ENCODE measurements around the gene CNTNAP2. TPM values are rescaled to one million over a fixed set of nuclear protein-coding genes. Genes with fewer than 3 reads are reported as not detected.

CNTNAP2 gene
- total RNA-seq, 1 donor from 2014 or later = 0.27 TPM

DNA sequence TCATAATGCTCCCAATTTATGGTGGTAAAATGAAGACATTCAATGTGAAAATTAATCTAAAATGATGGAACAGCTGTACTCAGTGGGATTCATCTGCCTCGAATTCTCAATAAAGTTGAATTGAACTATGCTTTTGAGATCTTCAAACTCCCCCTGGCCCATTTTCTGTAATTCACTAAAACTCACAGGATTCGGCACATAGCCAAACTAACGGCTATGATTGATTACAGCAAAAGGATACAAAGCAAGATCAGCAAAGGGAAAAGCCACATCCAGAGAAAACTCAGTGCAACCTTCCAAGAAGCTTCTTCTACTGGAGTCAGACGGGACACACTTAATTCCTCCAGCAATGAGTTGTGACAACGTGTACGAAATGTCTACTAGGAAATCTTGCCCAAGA lies 307.5 kb downstream of the CNTNAP2 start:
- Mint-ChIP-seq H3K4me3 (ENCODE audit: unreplicated experiment) (no peak overlapping the region), H3K27me3 (ENCODE audit: low read depth) (no peaks in the 10 kb centered on the region), H3K9me3 (ENCODE audit: low read depth) (peaks cover 7% of the 10 kb centered on the region), H3K27ac (ENCODE audit: unreplicated experiment) (no peak overlapping the region), H3K4me1 (ENCODE audit: low read depth) (no peaks in the 10 kb centered on the region), H3K36me3 (ENCODE audit: low read depth) (no peaks in the 10 kb centered on the region)
- TF ChIP-seq, protein P1, sequence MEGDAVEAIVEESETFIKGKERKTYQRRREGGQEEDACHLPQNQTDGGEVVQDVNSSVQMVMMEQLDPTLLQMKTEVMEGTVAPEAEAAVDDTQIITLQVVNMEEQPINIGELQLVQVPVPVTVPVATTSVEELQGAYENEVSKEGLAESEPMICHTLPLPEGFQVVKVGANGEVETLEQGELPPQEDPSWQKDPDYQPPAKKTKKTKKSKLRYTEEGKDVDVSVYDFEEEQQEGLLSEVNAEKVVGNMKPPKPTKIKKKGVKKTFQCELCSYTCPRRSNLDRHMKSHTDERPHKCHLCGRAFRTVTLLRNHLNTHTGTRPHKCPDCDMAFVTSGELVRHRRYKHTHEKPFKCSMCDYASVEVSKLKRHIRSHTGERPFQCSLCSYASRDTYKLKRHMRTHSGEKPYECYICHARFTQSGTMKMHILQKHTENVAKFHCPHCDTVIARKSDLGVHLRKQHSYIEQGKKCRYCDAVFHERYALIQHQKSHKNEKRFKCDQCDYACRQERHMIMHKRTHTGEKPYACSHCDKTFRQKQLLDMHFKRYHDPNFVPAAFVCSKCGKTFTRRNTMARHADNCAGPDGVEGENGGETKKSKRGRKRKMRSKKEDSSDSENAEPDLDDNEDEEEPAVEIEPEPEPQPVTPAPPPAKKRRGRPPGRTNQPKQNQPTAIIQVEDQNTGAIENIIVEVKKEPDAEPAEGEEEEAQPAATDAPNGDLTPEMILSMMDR (IDR thresholded peaks at IDR 0.05) = no peak
- no peak for DNase-seq (ENCODE audit: low spot score)

DNA sequence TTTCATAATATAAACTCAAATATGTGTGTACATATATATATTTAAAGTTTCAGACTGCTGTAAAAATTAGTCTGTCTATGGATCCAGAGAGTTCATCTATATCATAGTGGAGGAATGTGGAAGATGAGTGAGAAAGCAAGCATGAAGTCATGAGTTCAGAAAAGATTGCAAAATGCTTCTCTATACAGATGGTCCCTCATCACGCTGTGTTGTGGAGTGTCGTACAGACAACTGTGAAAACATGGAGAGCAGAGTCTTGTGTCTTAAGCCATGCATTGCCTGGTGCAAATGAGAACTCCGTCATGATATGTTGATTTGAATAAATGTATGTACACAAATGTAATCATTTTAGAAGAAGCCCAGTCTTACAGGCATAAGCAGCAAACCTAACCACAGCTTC lies 316.9 kb downstream of the CNTNAP2 start:
- H3K27me3 Mint-ChIP-seq (ENCODE audit: low read depth) = peaks cover 3% of the 10 kb centered on the region
- no peak overlapping the region for H3K4me3 Mint-ChIP-seq (ENCODE audit: unreplicated experiment)
- no peak overlapping the region for H3K27ac Mint-ChIP-seq (ENCODE audit: unreplicated experiment)
- DNase-seq (ENCODE audit: low spot score) = no peak
- H3K36me3 Mint-ChIP-seq (ENCODE audit: low read depth) = no peaks in the 10 kb centered on the region
- H3K4me1 Mint-ChIP-seq (ENCODE audit: low read depth) = no peaks in the 10 kb centered on the region
- H3K9me3 Mint-ChIP-seq (ENCODE audit: low read depth) = peaks cover 8% of the 10 kb centered on the region
- TF ChIP-seq, protein P1 (IDR thresholded peaks at IDR 0.05) = no peak

DNA sequence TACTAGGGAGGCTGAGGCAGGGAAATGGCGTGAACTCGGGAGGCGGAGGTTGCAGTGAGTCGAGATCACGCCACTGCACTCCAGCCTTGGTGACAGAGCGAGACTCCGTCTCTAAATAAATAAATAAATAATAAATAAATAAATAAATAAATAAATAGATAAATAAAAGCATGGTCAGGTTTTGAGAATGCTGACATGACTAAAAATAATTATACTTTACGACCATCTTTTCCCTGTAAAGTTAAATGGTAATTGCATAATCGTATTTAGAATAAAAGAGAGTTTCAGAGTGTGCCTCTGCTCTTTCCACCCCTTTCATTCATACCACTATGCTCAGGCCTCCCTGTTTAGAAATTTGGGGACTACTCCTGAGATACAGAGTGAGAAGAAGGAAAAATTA lies 326.5 kb downstream of the CNTNAP2 start:
- Mint-ChIP-seq H3K36me3 (ENCODE audit: low read depth) (no peaks in the 10 kb centered on the region), H3K4me3 (ENCODE audit: unreplicated experiment) (no peak overlapping the region)
- no peak for DNase-seq (ENCODE audit: low spot score)

DNA sequence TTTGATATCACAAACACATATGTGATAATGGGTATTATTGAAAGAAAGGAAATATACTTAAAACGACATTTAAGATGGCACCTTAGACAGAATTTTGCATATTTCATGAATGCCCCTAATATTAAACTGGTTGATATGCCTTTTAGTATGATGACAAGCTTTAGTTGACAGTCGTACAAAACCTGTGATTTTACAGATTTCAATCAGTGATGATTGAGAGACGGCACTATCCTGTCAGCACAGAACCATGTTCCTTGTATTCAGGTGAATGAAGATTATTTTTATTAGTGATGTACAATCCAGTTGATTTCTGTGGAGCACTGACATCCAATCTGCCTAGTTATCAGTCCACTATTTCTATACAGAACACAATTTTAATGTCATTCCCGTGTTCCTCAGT lies 333.0 kb downstream of the CNTNAP2 start:
- DNase-seq (ENCODE audit: low spot score) = no peak
- TF ChIP-seq, protein P1 (IDR thresholded peaks at IDR 0.05) = no peak
- H3K4me1 Mint-ChIP-seq (ENCODE audit: low read depth) = no peaks in the 10 kb centered on the region
- H3K27ac Mint-ChIP-seq (ENCODE audit: unreplicated experiment) = no peak overlapping the region
- peaks cover 3% of the 10 kb centered on the region for H3K27me3 Mint-ChIP-seq (ENCODE audit: low read depth)
- no peaks in the 10 kb centered on the region for H3K36me3 Mint-ChIP-seq (ENCODE audit: low read depth)
- no peak overlapping the region for H3K4me3 Mint-ChIP-seq (ENCODE audit: unreplicated experiment)
- peaks cover 6% of the 10 kb centered on the region for H3K9me3 Mint-ChIP-seq (ENCODE audit: low read depth)

More for the DNA sequence above, 326.5 kb downstream of the CNTNAP2 start:
- H3K9me3 Mint-ChIP-seq (ENCODE audit: low read depth) = no peaks in the 10 kb centered on the region
- no peaks in the 10 kb centered on the region for H3K4me1 Mint-ChIP-seq (ENCODE audit: low read depth)
- TF ChIP-seq, protein P1 (IDR thresholded peaks at IDR 0.05) = no peak
- no peaks in the 10 kb centered on the region for H3K27me3 Mint-ChIP-seq (ENCODE audit: low read depth)
- no peak overlapping the region for H3K27ac Mint-ChIP-seq (ENCODE audit: unreplicated experiment)

DNA sequence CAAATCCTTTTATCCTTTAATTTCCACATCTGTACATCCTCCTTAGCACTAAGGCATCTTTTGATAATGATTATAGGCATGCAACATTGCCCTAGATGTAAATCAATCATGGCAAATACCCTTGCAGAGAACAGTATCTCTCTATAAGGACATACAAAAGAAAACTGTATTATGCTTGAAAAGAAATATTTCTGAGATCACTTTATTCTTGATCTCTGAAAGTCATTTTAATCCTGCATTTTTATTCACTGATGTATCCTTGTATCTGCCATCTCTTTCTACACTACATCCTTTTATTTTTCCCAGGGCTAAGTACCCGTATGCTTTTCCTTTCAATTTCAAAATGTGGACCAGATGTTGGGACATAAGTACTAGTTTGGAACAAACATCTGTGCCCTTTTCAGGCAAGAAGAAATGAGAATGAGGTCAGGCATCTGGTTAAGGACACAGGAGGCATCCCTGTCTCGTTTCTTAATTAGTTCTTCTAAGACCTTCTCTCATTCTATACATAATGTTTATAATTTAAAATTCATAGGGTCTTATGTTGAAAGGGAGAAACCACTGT lies 338.6 kb downstream of the CNTNAP2 start:
- H3K27ac Mint-ChIP-seq (ENCODE audit: unreplicated experiment) = no peak overlapping the region
- no peaks in the 10 kb centered on the region for H3K9me3 Mint-ChIP-seq (ENCODE audit: low read depth)
- H3K4me3 Mint-ChIP-seq (ENCODE audit: unreplicated experiment) = no peak overlapping the region
- H3K4me1 Mint-ChIP-seq (ENCODE audit: low read depth) = no peaks in the 10 kb centered on the region
- H3K36me3 Mint-ChIP-seq (ENCODE audit: low read depth) = no peaks in the 10 kb centered on the region
- DNase-seq (ENCODE audit: low spot score) = no peak
- TF ChIP-seq, protein P1 (IDR thresholded peaks at IDR 0.05) = no peak
- no peaks in the 10 kb centered on the region for H3K27me3 Mint-ChIP-seq (ENCODE audit: low read depth)
